Transverse colon (tissue), 4 donors: ENCODE measurements around the gene SCLY. TPM values are rescaled to one million over a fixed set of nuclear protein-coding genes. Genes with fewer than 3 reads are reported as not detected.

Experiments
- DNase-seq: peaks from one replicate; pipeline ENCODE4 v3.0.0-alpha.2; 2019
- H3K27ac ChIP-seq, 4 donors: fragments of 200-600 bp; sonication (generic); 2 replicates each; pipeline ENCODE4 v1.5.1; 2016 to 2018; ENCODE audit warnings: inconsistent platforms in 4 of 4
- H3K27me3 ChIP-seq: fragments of 200-600 bp; sonication (generic); 2 replicates; pipeline ENCODE4 v1.5.1; 2017; ENCODE audit warnings: inconsistent platforms
- H3K36me3 ChIP-seq, 4 donors: fragments of 200-600 bp; sonication (generic); 2 replicates each; pipeline ENCODE4 v1.5.1; 2017 to 2019; ENCODE audit warnings: inconsistent platforms in 4 of 4
- H3K4me1 ChIP-seq, 4 donors: fragments of 200-600 bp; sonication (generic); 2 replicates each; pipeline ENCODE4 v1.5.1; 2017 to 2020; ENCODE audit warnings: inconsistent platforms in 4 of 4
- H3K4me3 ChIP-seq, 4 donors: fragments of 200-600 bp; sonication (generic); 1 replicate in 1 of 4; 2 replicates in 3 of 4; pipeline versions ENCODE4 v1.5.1 to v1.6.1; 2017 to 2019; ENCODE audit warnings: inconsistent platforms in 4 of 4
- H3K9me3 ChIP-seq, 2 donors: fragments of 200-600 bp; sonication (generic); 2 replicates each; pipeline ENCODE4 v1.5.1; 2017 to 2019; ENCODE audit warnings: inconsistent platforms in 2 of 2
- EP300 ChIP-seq: sonication (generic); formaldehyde crosslinking; IDR thresholded peaks from one replicate; pipeline ENCODE4 v1.6.1; 2017; ENCODE audit warnings: antibody characterized with exemption, low read depth
- POLR2A ChIP-seq: fragments of 450-650 bp; IDR thresholded peaks from one replicate; pipeline ENCODE4 v1.6.1; 2016; ENCODE audit warnings: antibody characterized with exemption, mild to moderate bottlenecking, moderate library complexity
- POLR2AphosphoS5 ChIP-seq, 3 donors: sonication (generic); formaldehyde crosslinking; IDR thresholded peaks; one replicate each; pipeline ENCODE4 v1.6.1; 2016; ENCODE audit warnings: antibody characterized with exemption in 3 of 3
- WGBS, 2 donors: methylation state at CpG; one replicate each; pipeline ENCODE4 v1.1.5; 2018; ENCODE audit warnings: low coverage in 1 of 2; 5-methylcytosine and 5-hydroxymethylcytosine counted together
- in situ Hi-C, 4 donors: fragments of 200-750 bp; cut with MboI; loops; one replicate each; pipeline versions ENCODE4 v1.15.0 to v1.15.1; 2017; ENCODE audit warnings: low sequenced_read_pairs in 3 of 4, low pct_ligation_motif_present in 1 of 4, low pct_unique_long_range_greater_than_20kb in 1 of 4
- intact Hi-C: fragments of 100-400 bp; cut with DNase I; formaldehyde crosslinking; loops from one replicate; pipeline ENCODE4 v1.15.1; 2023; ENCODE audit warnings: low total_unique reads
- total RNA-seq, 4 donors: library from RNA; depleted of rRNA; stranded (reverse); fragments of >200 nt; gene quantifications; one replicate each; pipeline ENCODE4 v1.1.0, GENCODE V29; 2016
- TF ChIP-seq, protein P1 (sequence below), 5 experiments: fragments of 200-600 bp in 3 of 5; fragments of 450-650 bp in 2 of 5; sonication (generic) in 3 of 5; IDR thresholded peaks; 1 replicate in 2 of 5; 2 replicates in 3 of 5; pipeline ENCODE4 v1.5.1; 2016 to 2017; ENCODE audit warnings: antibody characterized with exemption in 5 of 5, inconsistent platforms in 3 of 5, mild to moderate bottlenecking in 2 of 5, moderate library complexity in 1 of 5

The SCLY gene
- total RNA-seq, 4 donors from 2014 or later: 9.4 to 24.3 (median 11.1) TPM

GRCh38 chr2:238119756-238120462 lies 59.1 kb downstream of the SCLY start:
- in situ Hi-C loops: no loop called here
- Histone ChIP-seq H3K36me3 (no peaks in the 10 kb centered on the region), H3K9me3 (no peaks in the 10 kb centered on the region), H3K27ac (no peak overlapping the region), H3K4me3 (no peak overlapping the region), H3K27me3 (peaks cover 8% of the 10 kb centered on the region), H3K4me1 (no peaks in the 10 kb centered on the region)
- WGBS, 2 donors: 32% methylated on average over 14 of the region's 15 CpGs; no CpG with 5 or more reads in 1 of the 2 donors
- no peak for TF ChIP-seq POLR2AphosphoS5 (IDR thresholded peaks at IDR 0.05)
- TF ChIP-seq, protein P1, sequence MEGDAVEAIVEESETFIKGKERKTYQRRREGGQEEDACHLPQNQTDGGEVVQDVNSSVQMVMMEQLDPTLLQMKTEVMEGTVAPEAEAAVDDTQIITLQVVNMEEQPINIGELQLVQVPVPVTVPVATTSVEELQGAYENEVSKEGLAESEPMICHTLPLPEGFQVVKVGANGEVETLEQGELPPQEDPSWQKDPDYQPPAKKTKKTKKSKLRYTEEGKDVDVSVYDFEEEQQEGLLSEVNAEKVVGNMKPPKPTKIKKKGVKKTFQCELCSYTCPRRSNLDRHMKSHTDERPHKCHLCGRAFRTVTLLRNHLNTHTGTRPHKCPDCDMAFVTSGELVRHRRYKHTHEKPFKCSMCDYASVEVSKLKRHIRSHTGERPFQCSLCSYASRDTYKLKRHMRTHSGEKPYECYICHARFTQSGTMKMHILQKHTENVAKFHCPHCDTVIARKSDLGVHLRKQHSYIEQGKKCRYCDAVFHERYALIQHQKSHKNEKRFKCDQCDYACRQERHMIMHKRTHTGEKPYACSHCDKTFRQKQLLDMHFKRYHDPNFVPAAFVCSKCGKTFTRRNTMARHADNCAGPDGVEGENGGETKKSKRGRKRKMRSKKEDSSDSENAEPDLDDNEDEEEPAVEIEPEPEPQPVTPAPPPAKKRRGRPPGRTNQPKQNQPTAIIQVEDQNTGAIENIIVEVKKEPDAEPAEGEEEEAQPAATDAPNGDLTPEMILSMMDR (IDR thresholded peaks at IDR 0.05): no peak
- no peak for TF ChIP-seq EP300
- intact Hi-C loops: no loop called here
- DNase-seq: no peak

GRCh38 chr2:238120463-238121298 lies 59.9 kb downstream of the SCLY start:
- H3K27ac ChIP-seq: no peak overlapping the region
- TF ChIP-seq, protein P1 (IDR thresholded peaks at IDR 0.05): no peak
- TF ChIP-seq POLR2A: no peak
- no peak for TF ChIP-seq POLR2AphosphoS5 (IDR thresholded peaks at IDR 0.05)
- no peak for TF ChIP-seq EP300
- 40% methylated on average over 26 of the region's 30 CpGs; no CpG with 5 or more reads in 1 of the 2 donors for WGBS, 2 donors
- H3K36me3 ChIP-seq: no peaks in the 10 kb centered on the region
- in situ Hi-C loops: no loop called here
- DNase-seq: no peak
- H3K4me3 ChIP-seq: no peak overlapping the region
- intact Hi-C loops: no loop called here
- H3K9me3 ChIP-seq: no peaks in the 10 kb centered on the region
- peaks cover 8% of the 10 kb centered on the region for H3K27me3 ChIP-seq
- H3K4me1 ChIP-seq: no peaks in the 10 kb centered on the region

DNA sequence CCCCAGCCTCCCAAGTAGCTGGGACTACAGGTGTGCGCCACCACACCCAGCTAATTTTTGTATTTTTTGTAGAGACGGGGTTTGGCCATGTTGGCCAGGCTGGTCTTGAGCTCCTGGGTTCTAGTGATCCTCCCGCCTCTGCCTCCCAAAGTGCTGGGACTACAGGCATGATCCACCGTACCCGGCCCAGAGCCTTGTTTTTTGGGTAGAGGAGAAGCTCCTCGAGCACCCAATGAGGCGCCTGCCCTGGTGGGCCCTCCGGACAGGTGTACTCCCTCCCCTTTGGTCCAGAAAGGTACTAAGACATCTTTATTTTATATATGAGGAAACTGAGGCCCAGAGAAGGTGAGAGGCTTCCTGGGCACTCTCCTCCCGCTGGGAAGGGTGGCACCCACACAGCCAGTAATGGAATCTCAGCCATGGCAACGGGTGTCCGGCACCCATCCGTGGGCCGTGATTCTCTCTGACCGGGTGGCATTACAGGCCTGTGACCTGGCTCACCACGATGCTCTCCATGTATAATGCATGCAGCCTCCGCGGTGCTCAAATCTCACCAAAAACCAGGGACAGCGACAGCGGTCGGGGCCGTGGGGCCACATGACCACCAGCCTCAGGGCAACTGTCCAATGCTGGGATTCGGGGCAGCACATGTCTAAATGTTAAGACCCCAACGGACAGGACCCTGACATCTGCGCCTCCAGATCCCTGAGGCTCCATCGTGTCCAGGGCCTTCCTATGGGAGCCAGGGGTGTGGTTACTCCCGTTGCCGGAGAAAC lies 60.9 kb downstream of the SCLY start:
- Histone ChIP-seq H3K9me3 (no peaks in the 10 kb centered on the region), H3K36me3 (no peaks in the 10 kb centered on the region), H3K27me3 (peaks cover 8% of the 10 kb centered on the region), H3K4me1 (no peaks in the 10 kb centered on the region), H3K4me3 (no peak overlapping the region), H3K27ac (no peak overlapping the region)
- WGBS, 2 donors: 80 to 83% methylated on average over 2 to 25 of the region's 27 CpGs
- TF ChIP-seq EP300: no peak
- no peak for TF ChIP-seq POLR2AphosphoS5 (IDR thresholded peaks at IDR 0.05)
- TF ChIP-seq, protein P1 (IDR thresholded peaks at IDR 0.05): no peak
- no peak for TF ChIP-seq POLR2A
- intact Hi-C loops (no loop called here), in situ Hi-C loops (no loop called here)
- no peak for DNase-seq
